ENCODE results near the gene PPP3CA. TPM values are rescaled to one million over a fixed set of nuclear protein-coding genes. Genes with fewer than 3 reads are reported as not detected.

PPP3CA gene
- total RNA-seq, 1 donor from 2014 or later = 38.4 TPM

DNA sequence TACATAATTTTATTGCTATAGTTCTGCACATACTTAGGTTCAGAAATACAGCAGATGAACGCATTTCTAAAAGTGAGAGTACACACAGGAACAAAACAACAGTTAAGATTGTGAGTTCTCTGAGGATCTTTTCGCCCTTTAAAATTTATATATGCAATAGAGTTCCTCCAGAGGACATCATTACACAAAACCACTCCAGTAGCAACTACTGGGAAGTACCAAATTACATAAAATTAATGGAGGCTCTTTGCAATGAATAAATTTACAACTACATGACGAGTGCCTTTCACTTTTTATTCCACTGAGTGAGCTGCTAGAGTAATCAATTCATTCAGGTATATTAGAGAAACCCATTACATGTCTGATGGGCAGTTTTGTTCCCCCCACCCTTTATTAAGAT lies 107.2 kb downstream of the PPP3CA start:
- no peak for DNase-seq (ENCODE audit: low spot score)
- Mint-ChIP-seq H3K27me3 (ENCODE audit: insufficient read depth, low read depth) (no peaks in the 10 kb centered on the region), H3K36me3 (no peaks in the 10 kb centered on the region), H3K9me3 (no peaks in the 10 kb centered on the region), H3K27ac (no peak overlapping the region), H3K4me1 (no peaks in the 10 kb centered on the region), H3K4me3 (no peak overlapping the region)
- Histone ChIP-seq H3K4me2 (no peak overlapping the region), H3K79me2 (ENCODE audit: low read depth) (peaks cover 28% of the 10 kb centered on the region), H3K27ac (no peak overlapping the region), H2AFZ (replicated peaks) (no peak overlapping the region), H3K4me1 (peaks cover 8% of the 10 kb centered on the region), H3K4me3 (no peak overlapping the region), H3K27me3 (no peaks in the 10 kb centered on the region), H3F3A (ENCODE audit: low read depth) (no peaks in the 10 kb centered on the region), H3K9ac (no peak overlapping the region), H4K20me1 (ENCODE audit: low read depth) (peaks cover 9% of the 10 kb centered on the region), H3K36me3 (no peaks in the 10 kb centered on the region), H3K9me3 (ENCODE audit: low read depth) (no peaks in the 10 kb centered on the region)
- TF ChIP-seq, protein P1, sequence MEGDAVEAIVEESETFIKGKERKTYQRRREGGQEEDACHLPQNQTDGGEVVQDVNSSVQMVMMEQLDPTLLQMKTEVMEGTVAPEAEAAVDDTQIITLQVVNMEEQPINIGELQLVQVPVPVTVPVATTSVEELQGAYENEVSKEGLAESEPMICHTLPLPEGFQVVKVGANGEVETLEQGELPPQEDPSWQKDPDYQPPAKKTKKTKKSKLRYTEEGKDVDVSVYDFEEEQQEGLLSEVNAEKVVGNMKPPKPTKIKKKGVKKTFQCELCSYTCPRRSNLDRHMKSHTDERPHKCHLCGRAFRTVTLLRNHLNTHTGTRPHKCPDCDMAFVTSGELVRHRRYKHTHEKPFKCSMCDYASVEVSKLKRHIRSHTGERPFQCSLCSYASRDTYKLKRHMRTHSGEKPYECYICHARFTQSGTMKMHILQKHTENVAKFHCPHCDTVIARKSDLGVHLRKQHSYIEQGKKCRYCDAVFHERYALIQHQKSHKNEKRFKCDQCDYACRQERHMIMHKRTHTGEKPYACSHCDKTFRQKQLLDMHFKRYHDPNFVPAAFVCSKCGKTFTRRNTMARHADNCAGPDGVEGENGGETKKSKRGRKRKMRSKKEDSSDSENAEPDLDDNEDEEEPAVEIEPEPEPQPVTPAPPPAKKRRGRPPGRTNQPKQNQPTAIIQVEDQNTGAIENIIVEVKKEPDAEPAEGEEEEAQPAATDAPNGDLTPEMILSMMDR (IDR thresholded peaks at IDR 0.05) = no peak
- TF ChIP-seq EZH2 (IDR thresholded peaks at IDR 0.05) = no peak
- TF ChIP-seq EZH2phosphoT487 (IDR thresholded peaks at IDR 0.05) = no peak

DNA sequence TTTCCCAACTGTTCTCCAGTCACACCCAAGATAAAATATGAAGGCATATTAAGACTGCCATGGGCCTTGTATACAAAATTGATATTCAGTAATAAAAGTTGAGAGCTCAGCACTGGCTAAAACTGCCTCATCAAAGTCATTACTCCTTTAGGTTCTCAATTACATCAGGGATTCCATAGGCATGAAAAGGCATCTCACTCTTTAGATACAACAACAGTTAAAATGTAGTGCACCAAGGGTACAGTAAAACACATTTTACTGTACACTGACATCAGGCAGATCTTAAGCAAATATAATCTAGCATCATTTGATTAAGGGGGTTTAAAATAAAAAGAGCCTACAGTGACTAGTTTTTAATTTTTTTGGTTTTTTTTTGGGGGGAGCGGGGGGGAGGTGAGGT lies 107.7 kb downstream of the PPP3CA start:
- Mint-ChIP-seq H3K4me3 (no peak overlapping the region), H3K27ac (no peak overlapping the region), H3K36me3 (no peaks in the 10 kb centered on the region), H3K4me1 (no peaks in the 10 kb centered on the region), H3K9me3 (no peaks in the 10 kb centered on the region), H3K27me3 (ENCODE audit: insufficient read depth, low read depth) (no peaks in the 10 kb centered on the region)
- Histone ChIP-seq H3K36me3 (no peaks in the 10 kb centered on the region), H3K9me3 (ENCODE audit: low read depth) (no peaks in the 10 kb centered on the region), H3K4me2 (no peak overlapping the region), H3K79me2 (ENCODE audit: low read depth) (peaks cover 33% of the 10 kb centered on the region), H2AFZ (replicated peaks) (no peak overlapping the region), H3F3A (ENCODE audit: low read depth) (no peaks in the 10 kb centered on the region), H3K4me3 (no peak overlapping the region), H3K27ac (no peak overlapping the region), H3K27me3 (no peaks in the 10 kb centered on the region), H4K20me1 (ENCODE audit: low read depth) (peaks cover 5% of the 10 kb centered on the region), H3K4me1 (peaks cover 6% of the 10 kb centered on the region), H3K9ac (no peak overlapping the region)
- TF ChIP-seq EZH2phosphoT487 (IDR thresholded peaks at IDR 0.05) = no peak
- TF ChIP-seq, protein P1 (IDR thresholded peaks at IDR 0.05) = no peak
- TF ChIP-seq EZH2 (IDR thresholded peaks at IDR 0.05) = no peak
- no peak for DNase-seq (ENCODE audit: low spot score)

DNA sequence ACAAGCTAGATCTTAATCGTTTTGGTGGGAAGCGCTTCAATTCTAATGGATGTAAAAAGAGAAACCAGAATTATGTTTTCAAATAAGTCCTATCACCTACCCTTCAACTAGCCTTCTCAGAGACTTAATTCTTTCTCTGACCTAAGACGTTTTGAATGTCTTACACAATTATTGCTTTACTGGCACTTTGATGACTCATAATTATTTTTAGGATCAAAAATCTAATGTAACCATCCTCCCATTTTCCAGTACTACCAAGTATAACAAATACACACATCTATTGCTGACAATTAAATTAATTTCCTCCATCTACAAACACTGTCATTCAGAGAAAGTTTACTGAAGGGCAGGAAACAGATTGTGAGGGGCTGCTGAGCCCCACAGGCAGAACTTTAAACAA lies 108.6 kb downstream of the PPP3CA start:
- H3K27me3 ChIP-seq = no peaks in the 10 kb centered on the region
- H3K4me3 ChIP-seq = no peak overlapping the region
- no peaks in the 10 kb centered on the region for H3K36me3 ChIP-seq
- peaks cover 5% of the 10 kb centered on the region for H4K20me1 ChIP-seq (ENCODE audit: low read depth)
- H3K9me3 ChIP-seq (ENCODE audit: low read depth) = no peaks in the 10 kb centered on the region
- no peaks in the 10 kb centered on the region for H3K27me3 Mint-ChIP-seq (ENCODE audit: insufficient read depth, low read depth)
- H3K36me3 Mint-ChIP-seq = no peaks in the 10 kb centered on the region
- H3F3A ChIP-seq (ENCODE audit: low read depth) = no peaks in the 10 kb centered on the region
- H3K4me1 ChIP-seq = no peaks in the 10 kb centered on the region
- no peaks in the 10 kb centered on the region for H3K9me3 Mint-ChIP-seq
- H3K4me3 Mint-ChIP-seq = no peak overlapping the region
- H3K79me2 ChIP-seq (ENCODE audit: low read depth) = peaks cover 35% of the 10 kb centered on the region
- DNase-seq (ENCODE audit: low spot score) = no peak
- no peak overlapping the region for H3K9ac ChIP-seq
- no peak overlapping the region for H3K4me2 ChIP-seq
- H3K4me1 Mint-ChIP-seq = no peaks in the 10 kb centered on the region
- no peak overlapping the region for H3K27ac ChIP-seq
- H2AFZ ChIP-seq (replicated peaks) = no peak overlapping the region
- TF ChIP-seq EZH2phosphoT487 (IDR thresholded peaks at IDR 0.05) (no peak), EZH2 (IDR thresholded peaks at IDR 0.05) (no peak)
- TF ChIP-seq, protein P1 (IDR thresholded peaks at IDR 0.05) = no peak
- no peak overlapping the region for H3K27ac Mint-ChIP-seq

Data from neural progenitor cell (in vitro differentiated cells).